SKM-1 treated with dmso at 0.1 percent for 144 hours (cell line): Measurements from ENCODE around the gene SPDEF.

Experiments used
- DNase-seq: peaks from one replicate; lab custom pipeline; 2025; ENCODE audit not compliant: unreplicated experiment; lab: John Stamatoyannopoulos, UW

Gene SPDEF

DNA sequence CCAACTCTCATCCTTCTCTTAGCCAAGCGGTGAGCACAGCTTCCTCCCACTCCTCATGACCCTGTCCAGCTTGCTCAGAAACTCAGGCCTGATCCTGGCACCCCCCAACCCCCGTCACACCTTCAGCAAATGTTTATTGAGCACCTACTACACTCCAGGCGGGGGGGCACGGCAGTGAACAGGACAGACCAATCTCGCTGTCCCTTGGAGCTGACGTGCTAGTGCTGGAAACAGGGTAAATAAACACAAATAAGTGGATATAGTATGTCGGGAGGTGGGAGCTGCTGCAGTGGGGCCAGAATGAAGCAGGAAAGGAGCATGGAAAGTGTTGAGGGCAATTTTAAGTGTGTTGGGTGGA, 7.4 kb upstream of the SPDEF start:
- no peak for DNase-seq

DNA sequence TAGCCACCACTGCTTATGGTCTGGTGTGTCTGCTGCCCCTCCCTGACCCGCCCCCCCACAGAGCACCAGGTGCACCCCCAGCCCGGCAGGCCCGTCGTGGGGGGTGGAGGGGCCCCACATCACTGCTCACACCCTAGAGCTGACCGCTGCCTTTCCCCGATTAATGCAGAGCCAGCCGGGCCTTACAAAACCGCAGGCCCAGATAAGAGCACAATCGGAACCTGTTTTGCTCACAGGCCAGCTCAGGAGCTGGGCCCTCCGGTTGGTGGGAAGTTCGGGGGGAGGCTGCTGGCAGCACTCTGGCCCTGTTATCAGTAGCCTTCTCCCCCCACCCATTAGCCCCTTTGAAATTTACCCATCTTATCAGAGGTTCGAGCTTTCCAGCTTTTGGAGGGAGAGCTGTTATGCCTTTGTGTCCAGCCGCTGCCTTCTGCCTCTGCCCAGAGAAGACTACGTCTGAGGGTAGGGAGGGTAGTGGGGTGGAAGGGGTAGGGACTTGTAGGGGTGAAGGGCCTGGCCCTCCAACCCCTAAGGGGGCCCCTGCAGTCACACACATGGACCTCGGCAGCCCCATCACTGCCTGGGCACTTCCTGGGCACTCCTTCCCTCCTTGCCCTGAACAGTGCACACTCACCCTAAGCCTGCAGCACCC, 6.9 kb upstream of the SPDEF start:
- no peak for DNase-seq

DNA sequence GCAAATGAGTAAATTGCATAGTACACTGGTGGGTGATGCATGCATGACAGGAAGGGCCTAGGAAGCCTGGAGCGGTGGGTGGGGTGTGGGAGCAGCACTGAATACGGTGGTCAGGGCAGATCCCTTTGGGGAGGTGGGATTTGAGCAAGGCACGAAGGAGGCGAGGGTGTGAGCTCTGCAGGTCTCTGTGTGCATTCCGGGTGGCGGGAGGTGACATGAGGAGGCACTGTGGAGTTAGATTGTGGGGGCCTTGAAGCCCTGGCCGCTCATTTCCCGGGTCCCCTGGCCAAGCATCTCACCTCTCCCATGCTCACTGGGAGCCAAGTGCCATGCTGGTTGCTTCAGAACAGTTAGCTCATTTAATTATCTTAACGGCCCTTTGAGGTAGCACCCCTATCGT, 6.2 kb upstream of the SPDEF start:
- no peak for DNase-seq

DNA sequence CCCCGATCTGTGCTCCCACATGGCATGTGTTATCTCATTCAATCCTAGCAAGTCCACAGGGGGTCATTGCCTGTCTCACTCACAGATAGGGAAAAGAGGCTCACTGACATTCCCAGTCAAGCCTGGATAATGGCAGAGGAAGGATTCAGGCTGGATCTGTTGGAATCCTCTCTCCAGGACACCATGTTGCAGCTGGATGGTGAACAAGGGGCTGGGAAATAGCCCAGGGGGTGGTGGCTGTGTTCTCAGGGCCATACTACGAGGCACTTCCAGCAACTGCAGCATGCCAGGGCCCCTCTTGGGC, 5.0 kb upstream of the SPDEF start:
- no peak for DNase-seq

DNA sequence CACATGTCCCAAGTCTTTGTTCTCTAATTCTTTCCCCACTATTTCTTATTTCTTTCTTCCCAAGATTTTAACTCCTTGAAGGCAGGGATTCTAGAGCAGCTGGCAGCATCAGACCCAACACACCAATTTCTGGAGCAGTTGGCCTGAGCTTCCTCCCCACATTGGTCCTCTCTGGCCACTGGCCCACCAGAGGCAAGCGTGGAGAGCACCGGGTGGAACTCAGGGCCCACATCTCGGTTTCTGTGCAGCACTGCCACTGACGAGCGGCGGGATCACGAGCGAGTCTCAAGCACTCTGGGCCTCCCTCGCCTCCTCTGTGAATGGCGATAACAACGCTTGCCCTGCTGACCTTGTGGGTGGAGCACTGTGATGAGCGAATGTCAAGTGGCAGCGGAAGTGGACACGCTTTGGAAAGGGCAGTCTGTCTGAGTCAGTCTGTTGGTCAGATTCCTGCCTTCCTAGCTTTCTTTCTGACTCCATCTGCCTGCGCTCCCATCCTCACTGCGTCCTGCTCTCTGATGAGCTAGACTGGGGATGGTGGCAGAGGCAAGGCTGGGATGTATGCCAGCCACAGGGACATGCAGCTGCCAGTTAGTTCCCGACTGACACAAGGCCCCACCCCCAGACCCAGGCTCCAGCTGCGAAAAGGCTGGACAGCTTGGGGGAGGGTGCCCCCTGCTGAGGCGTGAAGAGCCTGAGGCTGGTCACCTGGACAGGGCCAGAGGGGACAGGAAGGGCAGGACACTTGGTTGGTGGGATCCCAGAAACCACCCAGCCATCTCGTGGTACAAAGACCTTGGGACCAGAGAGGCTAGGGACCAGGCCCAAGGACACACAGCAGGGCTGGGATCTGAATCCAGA, 4.5 kb upstream of the SPDEF start:
- no peak for DNase-seq

DNA sequence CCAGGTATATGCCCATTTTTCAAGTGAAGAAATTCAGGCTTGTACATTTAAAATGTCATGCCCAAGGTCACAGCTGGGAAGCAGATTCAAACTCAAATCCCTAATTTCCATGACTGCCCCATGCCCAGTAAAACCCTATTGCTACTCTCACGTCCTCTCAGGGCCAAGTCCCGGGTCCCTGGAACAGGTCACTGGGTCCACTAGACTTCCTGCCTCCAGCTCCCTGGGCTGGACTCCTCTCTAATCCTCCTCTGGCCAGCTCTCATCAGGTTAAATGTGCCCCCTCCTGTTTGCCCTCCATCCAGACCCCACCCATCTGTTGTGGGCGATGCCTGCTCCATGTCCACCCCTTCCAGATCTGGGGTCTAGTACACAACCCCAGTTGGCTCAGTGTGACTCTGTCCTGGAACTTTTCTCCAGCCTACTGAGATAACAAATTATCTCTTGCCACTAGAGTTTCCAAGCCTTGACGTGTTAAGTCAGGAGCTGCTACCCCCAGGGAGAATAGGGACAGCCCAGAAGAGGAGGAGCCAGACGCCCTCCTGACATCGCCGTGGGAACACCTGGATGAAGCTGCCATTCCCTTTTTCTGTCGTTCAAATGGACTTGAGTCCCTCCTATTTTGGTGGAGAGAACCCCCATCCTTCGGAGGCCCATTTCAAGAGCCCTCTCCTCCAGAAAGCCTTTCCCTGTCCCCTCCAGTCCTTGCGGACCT, 3.7 kb upstream of the SPDEF start:
- no peak for DNase-seq

DNA sequence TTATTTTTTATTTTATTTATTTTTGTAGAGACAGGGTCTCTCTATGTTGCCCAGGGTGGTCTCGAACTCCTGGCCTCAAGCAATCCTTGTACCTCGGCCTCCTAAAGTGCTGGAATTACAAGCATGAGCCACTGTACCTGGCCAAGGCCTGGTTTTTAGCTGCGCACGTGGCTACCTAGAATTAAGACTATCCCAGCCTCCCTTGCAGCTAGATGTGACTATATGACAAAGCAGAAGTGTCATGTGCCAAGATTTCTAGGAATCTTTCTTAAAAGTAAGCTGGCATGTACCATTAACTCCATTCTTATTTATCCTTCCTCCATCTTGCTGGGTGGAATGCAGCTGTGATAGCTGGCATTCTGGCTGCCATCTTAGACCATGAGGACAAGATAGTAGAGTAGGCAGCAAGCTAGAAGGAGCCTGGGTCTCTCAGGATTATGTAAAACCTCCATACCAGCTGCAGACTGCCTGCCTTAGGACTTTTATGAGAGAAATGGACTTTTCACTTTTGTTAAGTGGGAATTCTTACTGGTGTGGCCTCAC, 2.1 kb upstream of the SPDEF start:
- DNase-seq: no peak

DNA sequence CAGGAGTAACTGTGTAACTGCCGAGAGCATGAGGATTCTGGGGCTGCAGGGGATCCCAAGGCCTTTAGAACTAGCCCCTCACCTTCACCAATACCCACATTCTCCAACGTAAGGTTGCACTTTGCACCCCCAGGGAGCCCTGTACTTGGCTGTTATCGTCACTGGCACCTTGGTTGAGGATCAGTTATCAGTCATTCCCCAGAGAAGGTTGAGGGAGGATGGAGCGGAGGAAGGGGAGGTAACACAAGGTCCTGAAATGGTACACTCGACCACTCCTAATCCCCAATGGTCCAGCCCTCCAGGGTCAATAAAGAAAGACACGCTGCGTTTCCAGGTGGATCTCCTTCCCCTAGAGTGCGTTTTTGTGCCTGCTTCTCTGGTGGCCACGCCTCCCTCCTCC, 1.1 kb upstream of the SPDEF start:
- DNase-seq: no peak

DNA sequence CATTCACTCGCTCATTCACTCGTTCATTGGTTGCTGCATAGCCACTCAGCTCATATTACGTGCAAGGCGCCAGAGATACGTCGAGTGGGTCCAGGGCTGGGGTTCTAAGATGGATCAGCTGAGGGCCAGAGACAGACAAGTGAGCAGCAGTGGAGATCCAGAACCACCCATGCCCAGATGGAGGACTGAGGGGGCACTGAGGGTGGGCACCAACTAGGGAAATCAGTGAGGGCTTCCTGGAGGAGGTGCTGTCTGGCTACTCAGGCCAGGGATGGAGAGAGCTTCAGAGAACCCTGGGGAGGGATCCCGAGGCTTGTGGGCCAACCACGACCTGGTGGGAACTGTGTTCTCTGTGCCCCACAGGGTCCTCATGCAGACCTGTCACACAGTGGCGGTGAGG, 364 bp upstream of the SPDEF start:
- DNase-seq: no peak

DNA sequence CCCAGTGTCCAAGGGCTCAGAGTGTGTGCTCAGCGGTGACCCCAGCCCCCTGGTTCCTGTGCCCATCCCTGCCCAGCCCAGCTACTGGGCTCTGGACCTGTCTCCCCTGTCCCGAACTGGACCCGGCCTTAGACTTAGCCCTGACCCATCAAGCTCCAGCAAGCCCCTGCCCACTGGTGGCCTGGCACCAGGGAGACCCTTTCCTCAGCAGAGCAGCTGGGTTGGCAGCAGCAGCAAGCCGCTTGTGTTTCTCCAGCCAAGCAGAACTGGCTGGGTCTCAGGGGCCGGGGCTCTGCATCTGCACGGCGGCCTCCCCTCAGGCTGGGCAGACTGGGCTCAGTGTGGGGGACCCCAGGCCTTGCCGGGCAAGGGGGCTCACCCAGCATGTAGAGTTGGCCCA, 801 bp downstream of the SPDEF start:
- no peak for DNase-seq

DNA sequence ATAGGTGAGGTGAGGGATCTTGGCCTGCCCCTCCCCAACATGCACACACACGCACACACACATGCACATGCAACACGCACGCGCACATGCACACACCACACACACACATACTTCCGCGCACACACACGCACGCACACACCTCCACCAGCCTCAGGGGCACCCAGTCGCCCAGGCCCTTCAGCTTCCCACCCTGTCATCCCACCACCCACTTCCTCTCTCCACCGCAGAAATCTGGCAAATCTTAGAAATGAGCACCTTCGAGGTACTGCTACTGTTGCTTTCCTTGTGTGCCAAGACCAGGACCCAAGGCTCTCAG, 1.2 kb downstream of the SPDEF start:
- no peak for DNase-seq

DNA sequence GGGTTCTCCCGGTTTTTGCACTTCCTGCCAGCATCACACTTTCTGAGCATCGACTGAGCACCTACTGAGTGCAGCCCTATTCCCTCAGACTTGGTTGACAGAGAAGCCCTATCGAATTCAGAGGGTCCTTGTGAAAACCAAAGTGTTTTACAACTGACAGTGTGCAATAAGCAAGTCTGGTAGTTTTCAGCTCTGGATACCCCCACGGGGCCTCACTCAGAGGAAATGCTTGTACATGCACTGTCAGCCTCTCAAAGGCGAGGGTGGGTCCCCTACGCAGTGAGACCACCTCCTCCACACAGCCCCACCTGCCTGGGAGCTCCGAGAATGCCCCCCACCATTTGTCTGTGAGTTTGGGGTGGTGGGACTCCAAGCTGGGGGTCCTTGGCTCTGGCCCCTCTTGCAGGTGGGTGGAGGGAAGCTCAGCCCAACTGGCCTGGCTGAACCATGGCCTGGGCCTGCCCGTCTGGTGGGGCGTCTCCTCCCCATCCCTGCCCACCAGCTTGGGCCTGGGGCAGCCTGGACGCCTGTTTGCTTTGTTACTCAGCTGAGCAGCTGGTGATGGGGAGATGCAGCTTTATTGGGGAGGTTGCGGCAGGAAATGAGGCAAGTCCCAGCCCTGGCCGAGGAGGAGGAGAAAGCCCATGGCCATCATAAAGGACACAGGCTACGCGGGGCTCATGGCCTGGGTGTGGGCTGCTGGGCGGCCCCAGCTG, 1.7 kb downstream of the SPDEF start:
- DNase-seq: no peak

DNA sequence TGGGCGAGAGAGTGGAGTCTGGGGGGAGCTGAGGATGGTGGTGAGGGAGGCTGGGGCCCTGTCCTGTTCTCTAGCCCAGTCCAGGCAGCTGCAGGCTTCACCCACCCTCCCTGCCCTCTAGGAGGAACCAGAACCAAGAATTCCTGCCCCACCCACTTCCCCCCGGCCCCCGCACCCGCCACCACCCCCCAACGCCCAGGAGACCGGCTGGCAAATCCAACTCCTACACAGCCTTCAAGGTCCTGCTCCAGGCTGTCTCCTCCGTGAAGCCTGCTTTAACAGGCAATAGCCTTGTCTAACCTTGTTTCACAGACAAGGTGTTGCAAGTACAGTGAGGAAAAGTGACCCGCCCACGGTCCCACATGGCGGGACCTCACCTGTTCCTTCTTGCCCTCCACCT, 2.4 kb downstream of the SPDEF start:
- no peak for DNase-seq

DNA sequence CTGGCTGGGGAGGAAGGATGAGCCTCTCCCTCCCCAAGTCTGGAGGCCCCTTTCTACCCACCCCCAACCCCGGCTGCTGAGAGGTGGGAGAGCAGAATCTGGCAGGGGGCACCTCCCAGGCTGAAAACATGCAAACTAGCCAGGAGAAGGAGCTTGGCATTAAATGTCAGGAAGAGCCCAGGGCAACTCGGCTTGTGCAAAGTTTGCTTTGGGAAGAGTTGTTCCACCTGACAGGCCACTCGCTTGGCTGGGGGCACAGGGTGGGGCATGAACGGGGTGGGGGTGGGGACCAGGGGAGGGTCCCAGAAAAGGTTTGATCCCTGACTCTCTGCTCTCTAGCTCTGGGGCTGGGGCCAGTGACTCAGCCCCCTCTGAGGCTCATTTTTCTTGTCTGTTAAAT, 3.0 kb downstream of the SPDEF start:
- no peak for DNase-seq

DNA sequence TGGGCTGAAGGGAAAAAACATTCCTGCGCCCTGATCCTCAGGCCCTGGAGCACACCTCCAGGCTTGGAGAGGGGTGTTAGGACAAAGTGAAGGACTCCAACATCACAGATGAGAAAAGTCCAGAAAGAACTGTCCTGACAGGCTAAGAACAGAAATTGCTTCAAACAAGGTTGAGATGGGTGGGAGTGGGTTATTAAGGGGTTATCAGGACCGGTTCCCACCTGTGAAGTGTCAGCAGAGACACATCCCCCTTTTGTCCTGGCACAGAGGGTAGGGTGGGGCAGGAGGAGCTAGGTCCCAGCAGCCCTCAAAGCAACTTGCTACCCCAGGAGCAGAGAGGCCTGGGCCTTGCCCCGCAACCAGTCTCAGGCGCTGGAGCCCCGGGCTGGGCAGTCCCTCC, 3.5 kb downstream of the SPDEF start:
- DNase-seq: no peak

DNA sequence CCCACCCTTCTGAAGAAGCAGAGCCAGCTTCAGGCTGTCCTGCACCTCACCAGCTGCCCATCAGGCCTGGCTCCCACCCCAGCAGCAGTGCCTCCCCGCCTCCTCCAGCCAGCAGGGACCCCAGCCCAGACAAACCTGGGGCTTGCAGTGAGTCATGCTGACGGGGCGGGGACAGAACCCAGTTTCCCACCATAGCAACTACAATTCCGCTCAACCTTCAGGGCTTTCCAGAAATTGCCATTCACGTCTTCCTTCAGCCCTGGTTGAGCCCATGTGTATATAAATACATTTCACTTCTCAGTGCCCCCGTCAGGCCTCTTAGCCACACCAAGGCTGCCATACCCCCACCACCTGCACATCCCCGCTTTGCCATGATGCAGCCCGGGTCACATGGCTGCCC, 4.4 kb downstream of the SPDEF start:
- no peak for DNase-seq

DNA sequence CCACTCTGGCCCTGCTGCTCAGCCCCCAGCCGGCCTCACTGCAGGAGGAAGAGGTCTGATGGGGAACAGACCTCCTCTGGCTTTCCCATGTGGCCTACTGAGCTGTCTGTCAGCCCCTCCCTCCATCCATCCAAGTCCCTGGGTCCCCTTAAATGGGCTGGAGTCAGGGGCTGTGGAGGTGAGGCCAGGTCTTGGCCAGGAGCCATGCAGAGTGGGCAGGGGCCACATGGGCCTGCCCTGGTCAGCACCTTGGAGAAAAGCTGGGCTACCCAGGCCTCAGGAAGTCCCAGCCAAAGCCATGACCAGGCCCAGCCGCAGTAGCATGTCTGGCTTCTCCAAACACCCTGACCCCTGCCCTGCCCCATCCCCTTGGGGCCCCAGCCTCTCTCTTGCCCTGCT, 6.3 kb downstream of the SPDEF start:
- no peak for DNase-seq

DNA sequence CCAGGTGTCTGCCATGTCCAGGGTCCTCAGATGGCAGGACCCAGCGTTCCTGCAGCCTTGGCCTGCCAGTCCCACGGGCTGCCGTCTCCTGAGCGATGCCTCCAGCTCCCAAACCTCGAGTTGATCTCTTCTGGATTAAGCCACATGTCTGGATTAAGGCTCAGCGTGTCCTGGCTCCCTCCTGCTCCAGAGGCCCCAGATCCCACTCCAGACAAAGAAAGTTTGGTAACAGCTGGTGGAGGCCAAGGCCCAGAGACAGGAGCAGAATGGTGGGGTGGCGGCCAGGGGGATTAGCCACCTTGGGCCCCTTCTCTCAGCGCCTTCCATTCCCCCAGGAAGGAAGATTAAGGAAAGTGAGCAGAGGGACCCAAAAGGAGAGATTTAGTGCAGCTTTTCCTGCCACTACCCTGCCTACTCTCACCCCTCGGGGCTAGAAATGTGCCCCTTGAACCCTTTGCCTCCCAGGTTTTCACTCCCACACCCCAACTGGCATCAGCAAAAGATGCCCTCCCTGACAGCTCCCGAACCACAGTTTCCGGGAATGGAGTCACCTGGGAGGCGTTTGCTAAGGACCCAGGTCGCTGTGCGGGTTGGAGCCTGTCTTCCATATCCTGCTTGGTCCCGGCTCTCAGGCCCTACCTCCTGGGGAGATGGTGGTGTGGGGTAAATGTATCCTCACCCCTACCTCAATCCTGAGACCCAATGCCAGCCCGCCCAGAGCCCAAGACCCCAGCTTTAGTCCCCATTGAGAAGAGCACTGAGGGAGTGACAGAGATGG, 6.9 kb downstream of the SPDEF start:
- DNase-seq: no peak

DNA sequence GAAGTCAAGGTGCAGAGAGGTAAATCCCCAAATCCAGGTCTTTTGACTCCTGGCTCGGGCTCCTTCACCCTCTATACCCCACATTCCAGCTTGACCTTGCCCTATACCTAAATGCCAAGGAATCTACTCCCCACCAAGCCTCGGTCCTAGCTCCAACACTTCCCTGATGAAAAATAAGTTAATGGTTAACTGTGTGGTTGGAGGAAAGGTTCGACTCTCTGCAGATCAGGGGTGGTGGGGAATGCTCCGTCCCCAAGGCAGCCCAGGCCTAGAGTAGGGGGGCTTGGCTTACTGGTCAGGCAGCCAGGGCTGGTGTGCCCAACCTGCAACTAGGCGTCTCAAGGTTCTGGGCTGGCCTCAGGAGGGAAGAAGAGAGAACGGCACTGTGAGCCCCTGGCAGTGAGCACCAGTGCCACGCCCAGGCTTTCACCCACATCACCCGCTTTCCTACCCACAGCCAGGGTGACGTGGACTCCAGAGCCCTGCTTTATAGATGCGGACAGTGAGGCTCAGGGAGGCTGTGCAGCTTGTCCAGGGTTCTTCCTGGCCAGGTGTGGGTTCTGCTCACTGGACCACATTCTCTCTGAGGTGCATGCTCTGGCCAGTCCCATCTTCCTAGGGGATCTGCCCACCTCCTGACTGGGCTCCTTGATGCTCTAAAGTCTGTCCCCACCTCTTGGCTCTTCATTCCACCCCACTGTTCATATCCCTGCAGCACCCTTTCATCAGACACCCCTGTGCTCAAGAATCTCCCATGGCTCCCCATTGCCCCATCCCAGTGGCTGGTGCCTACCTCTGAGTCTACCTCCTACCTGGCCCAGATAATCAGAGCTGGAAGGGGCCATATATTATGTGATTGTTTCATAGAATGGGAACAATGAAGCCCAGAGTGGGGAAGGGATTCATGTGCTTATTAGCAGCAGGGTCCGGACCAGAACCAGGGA, 8.2 kb downstream of the SPDEF start:
- DNase-seq: no peak
